ENCODE measurements around the gene PAPOLG. TPM values are rescaled to one million over a fixed set of nuclear protein-coding genes. Genes with fewer than 3 reads are reported as not detected.
A peak's percentile ranks its signal among the peaks of the same experiment; 100 is the strongest.

Gene PAPOLG
- total RNA-seq, 1 donor from 2014 or later, result 20.4 TPM

GRCh38 chr2:60746318-60746717, 9.8 kb upstream of the PAPOLG start:
- no peaks in the 10 kb centered on the region for H3K9me3 Mint-ChIP-seq
- H3K4me3 Mint-ChIP-seq, result no peak overlapping the region
- H3K4me1 Mint-ChIP-seq, result no peaks in the 10 kb centered on the region
- no peak for DNase-seq (ENCODE audit: low read depth, low spot score)
- TF ChIP-seq, protein P1, sequence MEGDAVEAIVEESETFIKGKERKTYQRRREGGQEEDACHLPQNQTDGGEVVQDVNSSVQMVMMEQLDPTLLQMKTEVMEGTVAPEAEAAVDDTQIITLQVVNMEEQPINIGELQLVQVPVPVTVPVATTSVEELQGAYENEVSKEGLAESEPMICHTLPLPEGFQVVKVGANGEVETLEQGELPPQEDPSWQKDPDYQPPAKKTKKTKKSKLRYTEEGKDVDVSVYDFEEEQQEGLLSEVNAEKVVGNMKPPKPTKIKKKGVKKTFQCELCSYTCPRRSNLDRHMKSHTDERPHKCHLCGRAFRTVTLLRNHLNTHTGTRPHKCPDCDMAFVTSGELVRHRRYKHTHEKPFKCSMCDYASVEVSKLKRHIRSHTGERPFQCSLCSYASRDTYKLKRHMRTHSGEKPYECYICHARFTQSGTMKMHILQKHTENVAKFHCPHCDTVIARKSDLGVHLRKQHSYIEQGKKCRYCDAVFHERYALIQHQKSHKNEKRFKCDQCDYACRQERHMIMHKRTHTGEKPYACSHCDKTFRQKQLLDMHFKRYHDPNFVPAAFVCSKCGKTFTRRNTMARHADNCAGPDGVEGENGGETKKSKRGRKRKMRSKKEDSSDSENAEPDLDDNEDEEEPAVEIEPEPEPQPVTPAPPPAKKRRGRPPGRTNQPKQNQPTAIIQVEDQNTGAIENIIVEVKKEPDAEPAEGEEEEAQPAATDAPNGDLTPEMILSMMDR (conservative IDR thresholded peaks at IDR 0.05), result no peak
- no peaks in the 10 kb centered on the region for H3K36me3 Mint-ChIP-seq (ENCODE audit: low read depth)
- no peak overlapping the region for H3K27ac Mint-ChIP-seq (ENCODE audit: unreplicated experiment)
- H3K27me3 Mint-ChIP-seq (ENCODE audit: low read depth), result peaks cover 9% of the 10 kb centered on the region

- Mint-ChIP-seq H3K27me3 (ENCODE audit: low read depth) (no peaks in the 10 kb centered on the region), H3K4me1 (peaks cover 29% of the 10 kb centered on the region)
Measured at GRCh38 chr2:60759654-60760053, 3.6 kb downstream of the PAPOLG start.

GRCh38 chr2:60764736-60765534, 8.9 kb downstream of the PAPOLG start:
- Mint-ChIP-seq H3K9me3 (no peaks in the 10 kb centered on the region), H3K4me3 (no peak overlapping the region), H3K27me3 (ENCODE audit: low read depth) (no peaks in the 10 kb centered on the region), H3K27ac (ENCODE audit: unreplicated experiment) (no peak overlapping the region), H3K4me1 (peaks cover 4% of the 10 kb centered on the region), H3K36me3 (ENCODE audit: low read depth) (peaks cover 29% of the 10 kb centered on the region)
- TF ChIP-seq, protein P1 (conservative IDR thresholded peaks at IDR 0.05), result no peak
- no peak for DNase-seq (ENCODE audit: low read depth, low spot score)

More at GRCh38 chr2:60759654-60760053, 3.6 kb downstream of the PAPOLG start:
- Mint-ChIP-seq H3K27ac (ENCODE audit: unreplicated experiment) (no peak overlapping the region), H3K36me3 (ENCODE audit: low read depth) (peaks cover 12% of the 10 kb centered on the region), H3K9me3 (no peaks in the 10 kb centered on the region), H3K4me3 (peak overlapping the region; percentile 69)
- no peak for DNase-seq (ENCODE audit: low read depth, low spot score)
- TF ChIP-seq, protein P1 (conservative IDR thresholded peaks at IDR 0.05), result no peak

DNA sequence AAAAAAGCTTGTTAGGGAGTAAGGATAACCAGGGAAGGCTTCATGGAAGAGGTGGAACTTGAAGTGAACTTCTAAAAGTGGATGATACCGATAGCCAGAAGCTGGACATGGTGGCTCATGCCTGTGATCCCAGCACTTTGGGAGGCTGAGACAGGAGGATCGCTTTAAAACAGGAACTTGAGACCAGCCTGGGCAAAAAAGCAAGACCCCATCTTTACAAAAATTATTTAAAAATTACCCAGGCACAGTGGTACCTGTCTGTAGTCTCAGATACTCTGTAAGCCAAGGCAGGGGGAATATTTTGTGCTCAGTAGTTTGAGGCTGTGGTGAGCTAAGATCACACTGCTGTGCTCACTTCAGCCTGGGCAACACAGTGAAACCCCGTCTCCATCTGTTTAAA, 10.2 kb downstream of the PAPOLG start:
- Mint-ChIP-seq H3K4me1 (peaks cover 4% of the 10 kb centered on the region), H3K9me3 (no peaks in the 10 kb centered on the region), H3K36me3 (ENCODE audit: low read depth) (peaks cover 28% of the 10 kb centered on the region), H3K27me3 (ENCODE audit: low read depth) (no peaks in the 10 kb centered on the region), H3K4me3 (no peak overlapping the region), H3K27ac (ENCODE audit: unreplicated experiment) (no peak overlapping the region)
- TF ChIP-seq, protein P1 (conservative IDR thresholded peaks at IDR 0.05), result no peak
- DNase-seq (ENCODE audit: low read depth, low spot score), result no peak

DNA sequence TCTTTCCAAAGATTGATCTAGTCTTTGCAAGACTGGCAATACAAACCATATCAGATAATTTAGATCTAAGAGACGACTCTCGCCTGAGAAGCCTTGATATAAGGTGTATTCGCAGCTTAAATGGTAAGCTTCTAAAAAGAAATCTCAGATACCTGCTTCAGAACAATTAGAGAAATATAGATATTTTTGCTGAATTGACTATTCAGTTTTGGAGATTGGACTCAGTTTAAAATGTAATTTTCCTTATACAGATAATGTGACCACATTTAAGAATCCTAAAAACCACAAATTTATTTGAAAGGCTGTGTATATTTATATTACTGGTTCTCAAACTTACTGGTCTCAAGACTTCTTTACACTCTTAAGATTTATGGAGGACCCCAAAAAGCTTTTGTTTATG, 15.4 kb downstream of the PAPOLG start:
- Mint-ChIP-seq H3K27me3 (ENCODE audit: low read depth) (no peaks in the 10 kb centered on the region), H3K4me1 (no peaks in the 10 kb centered on the region), H3K9me3 (no peaks in the 10 kb centered on the region), H3K36me3 (ENCODE audit: low read depth) (peaks cover 27% of the 10 kb centered on the region), H3K4me3 (no peak overlapping the region), H3K27ac (ENCODE audit: unreplicated experiment) (no peak overlapping the region)
- no peak for DNase-seq (ENCODE audit: low read depth, low spot score)
- TF ChIP-seq, protein P1 (conservative IDR thresholded peaks at IDR 0.05), result no peak

Measured in neural crest cell (in vitro differentiated cells).